Ishikawa (cell line): Measurements from ENCODE around the gene GIMAP8.

ENCODE experiments used
- CEBPB ChIP-seq: IDR thresholded peaks from 2 replicates; pipeline ENCODE4 v1.6.1; 2012
- CREB1 ChIP-seq: IDR thresholded peaks from 2 replicates; pipeline ENCODE4 v1.6.1; 2012; ENCODE audit warnings: low read depth
- EGR1 ChIP-seq: IDR thresholded peaks from 2 replicates; pipeline ENCODE4 v1.6.1; 2012
- EP300 ChIP-seq: IDR thresholded peaks from 2 replicates; pipeline ENCODE4 v1.6.1; 2012; ENCODE audit warnings: borderline replicate concordance
- FOXM1 ChIP-seq: IDR thresholded peaks from 2 replicates; pipeline ENCODE4 v1.6.1; 2012; ENCODE audit warnings: low read depth, borderline replicate concordance
- MAX ChIP-seq: IDR thresholded peaks from 2 replicates; pipeline ENCODE4 v1.6.1; 2012
- NFIC ChIP-seq: IDR thresholded peaks from 2 replicates; pipeline ENCODE4 v1.6.1; 2012
- RAD21 ChIP-seq: IDR thresholded peaks from 2 replicates; pipeline ENCODE4 v1.6.1; 2012; ENCODE audit warnings: low read depth
- REST ChIP-seq: IDR thresholded peaks from 2 replicates; pipeline ENCODE4 v1.6.1; 2012; ENCODE audit warnings: low read depth, mild to moderate bottlenecking
- TAF1 ChIP-seq: IDR thresholded peaks from 2 replicates; pipeline ENCODE4 v1.6.1; 2012; ENCODE audit warnings: low read depth, mild to moderate bottlenecking
- TCF12 ChIP-seq: IDR thresholded peaks from 2 replicates; pipeline ENCODE4 v1.6.1; 2012; ENCODE audit warnings: low read depth
- TEAD4 ChIP-seq: IDR thresholded peaks from 2 replicates; pipeline ENCODE4 v1.6.1; 2012
- USF1 ChIP-seq: IDR thresholded peaks from 2 replicates; pipeline ENCODE4 v1.6.1; 2012
- YY1 ChIP-seq: IDR thresholded peaks from 2 replicates; pipeline ENCODE4 v1.6.1; 2012; ENCODE audit warnings: low read depth
- ZBTB7A ChIP-seq: IDR thresholded peaks from 2 replicates; pipeline ENCODE4 v1.6.1; 2012; ENCODE audit warnings: low read depth

The GIMAP8 gene

GRCh38 chr7:150407588-150408392 is 42.6 kb upstream of the GIMAP8 start:
- no peak for TF ChIP-seq FOXM1
- no peak for TF ChIP-seq CREB1
- no peak for TF ChIP-seq REST
- no peak for TF ChIP-seq EGR1
- TF ChIP-seq MAX, result no peak
- TF ChIP-seq ZBTB7A, result no peak
- TF ChIP-seq TAF1, result no peak
- TF ChIP-seq EP300, result no peak
- no peak for TF ChIP-seq YY1
- no peak for TF ChIP-seq TEAD4
- TF ChIP-seq CEBPB, result no peak
- no peak for TF ChIP-seq USF1
- no peak for TF ChIP-seq RAD21
- TF ChIP-seq TCF12, result no peak
- TF ChIP-seq NFIC, result no peak

- no peak for TF ChIP-seq RAD21
- no peak for TF ChIP-seq YY1
- no peak for TF ChIP-seq TEAD4
- TF ChIP-seq EP300, result no peak
- TF ChIP-seq USF1, result no peak
- TF ChIP-seq CEBPB, result no peak
- no peak for TF ChIP-seq EGR1
- TF ChIP-seq FOXM1, result no peak
- no peak for TF ChIP-seq MAX
- TF ChIP-seq TAF1, result no peak
- no peak for TF ChIP-seq TCF12
- TF ChIP-seq ZBTB7A, result no peak
- TF ChIP-seq CREB1, result no peak
- no peak for TF ChIP-seq NFIC
- no peak for TF ChIP-seq REST
Measured at GRCh38 chr7:150408393-150409299, 41.8 kb upstream of the GIMAP8 start.

GRCh38 chr7:150409300-150410030 is 41.0 kb upstream of the GIMAP8 start:
- TF ChIP-seq CEBPB (no peak), FOXM1 (no peak), USF1 (no peak), TAF1 (no peak), MAX (no peak), NFIC (no peak)

- TF ChIP-seq USF1 (no peak), TAF1 (no peak), TCF12 (no peak), MAX (no peak), CEBPB (no peak), EP300 (no peak), RAD21 (no peak), REST (no peak)
Measured at GRCh38 chr7:150410131-150410530, 40.3 kb upstream of the GIMAP8 start.
